DOHH2 (cell line): ENCODE data around the gene CLASP1.

Experiments
- H3F3A ChIP-seq: fragments of 200-600 bp; sonication (generic), shearing (Covaris generic); 2 replicates; pipeline ENCODE4 v1.6.0; 2016; ENCODE audit warnings: antibody characterized with exemption, mild to moderate bottlenecking; ENCODE audit not compliant: control insufficient read depth, insufficient read depth
- H3K27ac ChIP-seq: fragments of 200-600 bp; sonication (generic); 2 replicates; pipeline ENCODE4 v1.5.1; 2014; ENCODE audit warnings: low read depth, mild to moderate bottlenecking, low read length, moderate library complexity
- H3K27me3 ChIP-seq: fragments of 200-600 bp; sonication (generic); 2 replicates; pipeline ENCODE4 v1.6.1; 2014; ENCODE audit warnings: mild to moderate bottlenecking, low read length, mixed read lengths; ENCODE audit not compliant: control insufficient read depth
- H3K36me3 ChIP-seq: fragments of 200-600 bp; sonication (generic); 2 replicates; pipeline ENCODE4 v1.6.1; 2014; ENCODE audit warnings: mild to moderate bottlenecking, low read length, moderate library complexity, mixed read lengths; ENCODE audit not compliant: control insufficient read depth
- H3K4me1 ChIP-seq: fragments of 200-600 bp; sonication (generic); 2 replicates; pipeline ENCODE4 v1.6.1; 2014; ENCODE audit warnings: mild to moderate bottlenecking, low read length, mixed read lengths; ENCODE audit not compliant: control insufficient read depth
- H3K4me2 ChIP-seq: fragments of 200-600 bp; sonication (generic); 2 replicates; pipeline ENCODE4 v1.6.0; 2014; ENCODE audit warnings: mild to moderate bottlenecking, low read length, moderate library complexity
- H3K4me3 ChIP-seq: fragments of 200-600 bp; sonication (generic); 2 replicates; pipeline ENCODE4 v1.5.1; 2014; ENCODE audit warnings: mild to moderate bottlenecking, low read length, mixed read lengths
- H3K79me2 ChIP-seq: fragments of 200-600 bp; sonication (generic); 2 replicates; pipeline ENCODE4 v1.6.1; 2014; ENCODE audit warnings: mild to moderate bottlenecking, low read length, mixed read lengths; ENCODE audit not compliant: control insufficient read depth
- H3K9me2 ChIP-seq: fragments of 200-600 bp; sonication (generic); replicated peaks from 2 replicates; pipeline ENCODE4 v1.6.1; 2014; ENCODE audit warnings: mild to moderate bottlenecking, low read length, mixed read lengths; ENCODE audit not compliant: control insufficient read depth
- H3K9me3 ChIP-seq: fragments of 200-600 bp; sonication (generic); 2 replicates; pipeline ENCODE4 v1.6.1; 2014; ENCODE audit warnings: antibody characterized with exemption, low read length, mixed read lengths; ENCODE audit not compliant: control insufficient read depth, insufficient read depth
- H4K20me1 ChIP-seq: fragments of 200-600 bp; sonication (generic); 2 replicates; pipeline ENCODE4 v1.6.0; 2014; ENCODE audit warnings: low read depth, mild to moderate bottlenecking, antibody characterized with exemption, low read length, moderate library complexity; ENCODE audit not compliant: control insufficient read depth, insufficient read depth
- EZH2phosphoT487 ChIP-seq: fragments of 200-600 bp; sonication (generic); IDR thresholded peaks from 2 replicates; pipeline ENCODE4 v1.6.1; 2017; ENCODE audit warnings: borderline replicate concordance, mild to moderate bottlenecking, antibody characterized with exemption, low read length, moderate library complexity, mixed read lengths
- TF ChIP-seq, protein P1 (sequence below): fragments of 200-600 bp; sonication (generic); IDR thresholded peaks from one replicate; pipeline ENCODE4 v1.5.1; 2014; ENCODE audit warnings: antibody characterized with exemption, mild to moderate bottlenecking, low read depth, low read length; ENCODE audit not compliant: poor library complexity, severe bottlenecking

The CLASP1 gene

DNA sequence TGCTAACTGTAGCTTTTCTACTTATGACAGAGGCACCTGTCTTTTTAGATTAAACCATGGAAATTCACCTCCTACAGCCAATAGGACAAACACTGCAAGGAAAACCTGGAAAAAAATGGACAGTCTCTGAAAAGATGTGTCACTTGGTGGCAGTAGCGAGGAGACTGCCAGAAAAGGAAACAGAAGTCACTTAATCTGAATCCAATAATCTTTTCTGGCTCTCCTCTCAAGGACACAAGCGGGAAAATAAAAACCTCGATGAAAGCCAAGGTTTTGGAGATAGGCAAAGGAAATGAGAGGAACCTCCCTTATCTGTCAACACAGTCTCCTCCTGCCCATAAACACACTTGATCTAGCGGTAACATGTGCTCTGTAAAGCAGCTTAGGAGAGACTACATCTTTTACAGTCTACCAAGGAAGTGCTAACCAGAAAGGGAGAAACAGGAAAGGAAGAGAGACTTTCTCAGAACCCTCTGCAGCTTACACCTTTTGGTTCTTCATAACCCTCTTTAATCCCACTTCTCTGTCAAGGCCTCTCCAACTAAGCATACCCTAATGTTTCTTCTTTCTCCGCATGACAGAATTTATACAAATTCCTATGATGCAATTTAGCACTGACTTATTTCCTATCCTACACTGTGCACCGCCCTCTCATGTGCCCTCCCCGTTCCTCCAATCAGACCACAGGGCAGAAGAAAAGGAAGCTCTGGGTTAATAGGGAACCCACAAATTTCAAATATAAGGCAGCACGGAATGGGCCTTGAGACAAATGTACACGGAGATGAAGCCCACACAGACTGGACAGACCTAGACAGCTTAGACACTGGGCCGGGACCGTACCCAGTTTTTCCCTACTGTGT is 52.8 kb downstream of the CLASP1 start:
- Histone ChIP-seq H3K79me2 (peaks cover 96% of the 10 kb centered on the region), H3K9me2 (no peaks in the 10 kb centered on the region), H3K4me3 (peak overlapping the region; percentile 69), H3K27ac (peak overlapping the region; percentile 69), H4K20me1 (0 out of 2 replicates have a peak, but pooled peaks cover under 1% of the 10 kb centered on the region), H3K4me2 (peak overlapping the region; percentile 55), H3K9me3 (no peaks in the 10 kb centered on the region), H3K36me3 (peaks cover 20% of the 10 kb centered on the region), H3F3A (peaks cover 18% of the 10 kb centered on the region), H3K27me3 (no peaks in the 10 kb centered on the region), H3K4me1 (peaks cover 56% of the 10 kb centered on the region)
- no peak for TF ChIP-seq EZH2phosphoT487
- TF ChIP-seq, protein P1, sequence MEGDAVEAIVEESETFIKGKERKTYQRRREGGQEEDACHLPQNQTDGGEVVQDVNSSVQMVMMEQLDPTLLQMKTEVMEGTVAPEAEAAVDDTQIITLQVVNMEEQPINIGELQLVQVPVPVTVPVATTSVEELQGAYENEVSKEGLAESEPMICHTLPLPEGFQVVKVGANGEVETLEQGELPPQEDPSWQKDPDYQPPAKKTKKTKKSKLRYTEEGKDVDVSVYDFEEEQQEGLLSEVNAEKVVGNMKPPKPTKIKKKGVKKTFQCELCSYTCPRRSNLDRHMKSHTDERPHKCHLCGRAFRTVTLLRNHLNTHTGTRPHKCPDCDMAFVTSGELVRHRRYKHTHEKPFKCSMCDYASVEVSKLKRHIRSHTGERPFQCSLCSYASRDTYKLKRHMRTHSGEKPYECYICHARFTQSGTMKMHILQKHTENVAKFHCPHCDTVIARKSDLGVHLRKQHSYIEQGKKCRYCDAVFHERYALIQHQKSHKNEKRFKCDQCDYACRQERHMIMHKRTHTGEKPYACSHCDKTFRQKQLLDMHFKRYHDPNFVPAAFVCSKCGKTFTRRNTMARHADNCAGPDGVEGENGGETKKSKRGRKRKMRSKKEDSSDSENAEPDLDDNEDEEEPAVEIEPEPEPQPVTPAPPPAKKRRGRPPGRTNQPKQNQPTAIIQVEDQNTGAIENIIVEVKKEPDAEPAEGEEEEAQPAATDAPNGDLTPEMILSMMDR = peak; percentile 69

DNA sequence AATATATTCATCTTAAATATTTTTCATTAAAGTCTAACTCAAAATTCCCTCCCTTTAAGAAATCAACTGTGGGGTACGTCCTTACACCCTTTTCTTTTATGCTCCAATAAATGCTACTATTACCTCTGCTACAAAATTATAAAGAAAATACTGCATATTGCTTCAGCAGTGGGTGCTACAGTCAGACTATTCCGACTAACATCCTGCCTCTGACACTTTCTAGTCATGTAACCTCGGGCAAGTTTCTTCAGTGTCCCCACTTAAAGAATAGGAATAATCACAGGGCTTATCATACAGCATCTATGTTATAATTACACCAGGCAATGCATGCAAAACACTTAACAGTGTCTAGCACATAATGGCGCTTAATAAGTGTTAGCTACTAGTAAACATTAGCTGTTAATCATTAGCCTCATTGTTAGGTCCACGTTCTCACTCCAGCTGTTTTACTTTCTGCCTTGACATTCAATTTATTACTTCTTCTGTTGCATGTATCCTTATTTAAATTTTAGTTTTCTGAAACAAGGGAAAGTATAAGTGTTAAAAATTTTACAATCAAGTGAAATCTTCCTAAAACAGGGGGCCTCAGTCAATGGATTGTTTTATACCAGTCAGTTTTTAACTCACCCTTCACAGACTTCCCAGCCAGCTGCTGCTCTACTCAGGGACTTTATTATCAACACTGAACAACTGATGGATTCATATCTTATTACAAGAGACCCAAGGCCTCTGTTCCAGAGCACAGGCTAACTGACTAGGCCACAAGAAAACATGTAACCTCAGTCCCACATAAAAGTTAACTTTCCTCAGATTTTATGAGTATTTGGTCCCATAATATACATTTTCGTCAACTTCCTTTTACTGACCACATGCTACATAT is 54.0 kb downstream of the CLASP1 start:
- Histone ChIP-seq H3K27ac (peak overlapping the region; percentile 69; the same call in 1 of the 2 replicates), H3K27me3 (no peaks in the 10 kb centered on the region), H3K36me3 (peaks cover 16% of the 10 kb centered on the region), H3F3A (peaks cover 15% of the 10 kb centered on the region), H3K4me3 (no peak overlapping the region), H3K79me2 (peaks cover 92% of the 10 kb centered on the region), H3K4me1 (peaks cover 49% of the 10 kb centered on the region), H3K9me3 (no peaks in the 10 kb centered on the region), H3K4me2 (peak overlapping the region; percentile 55), H4K20me1 (0 out of 2 replicates have a peak, but pooled peaks cover 4% of the 10 kb centered on the region), H3K9me2 (no peaks in the 10 kb centered on the region)
- TF ChIP-seq, protein P1 = no peak
- TF ChIP-seq EZH2phosphoT487 = no peak

DNA sequence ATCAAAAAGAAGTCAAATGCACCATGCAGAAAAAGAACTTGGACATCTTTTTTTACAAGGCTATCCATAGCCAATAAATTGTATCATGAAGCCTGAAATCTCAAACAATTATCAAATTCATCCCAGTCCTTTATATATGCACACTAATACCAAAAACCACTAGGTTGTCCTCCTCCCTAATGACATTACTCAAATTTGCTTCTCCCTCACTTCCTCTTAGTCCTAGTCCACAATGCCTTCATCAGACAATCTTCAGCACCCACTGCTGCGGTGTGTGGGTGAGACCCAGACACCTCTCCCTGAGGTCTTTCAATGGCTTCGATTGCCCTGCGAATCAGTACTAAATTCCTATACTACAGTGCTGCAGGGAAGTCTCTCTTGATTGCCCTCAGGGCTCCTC is 58.1 kb downstream of the CLASP1 start:
- peaks cover 76% of the 10 kb centered on the region for H3K79me2 ChIP-seq
- no peaks in the 10 kb centered on the region for H3K27me3 ChIP-seq
- peaks cover 9% of the 10 kb centered on the region for H3K4me1 ChIP-seq
- H3K36me3 ChIP-seq = peaks cover 7% of the 10 kb centered on the region; the same call in 1 of the 2 replicates
- H3F3A ChIP-seq = 0 out of 2 replicates have a peak, but pooled peaks cover 3% of the 10 kb centered on the region
- no peak overlapping the region for H3K27ac ChIP-seq
- H3K9me3 ChIP-seq = no peaks in the 10 kb centered on the region
- H3K4me3 ChIP-seq = no peak overlapping the region
- H4K20me1 ChIP-seq = 0 out of 2 replicates have a peak, but pooled peaks cover 4% of the 10 kb centered on the region
- no peaks in the 10 kb centered on the region for H3K9me2 ChIP-seq
- no peak overlapping the region for H3K4me2 ChIP-seq
- TF ChIP-seq, protein P1 = no peak
- no peak for TF ChIP-seq EZH2phosphoT487
